WERI-Rb-1 (cell line): Measurements from ENCODE around the gene G3BP1.

Experiments
- DNase-seq: peaks from one replicate; pipeline ENCODE4 v3.0.0-alpha.2; 2020
- H3K27ac ChIP-seq: fragments of 250-450 bp; sonication (Bioruptor Pico); 2 replicates; pipeline ENCODE4 v1.5.1; 2020; ENCODE audit warnings: mild to moderate bottlenecking, moderate library complexity
- H3K27me3 ChIP-seq: fragments of 250-450 bp; sonication (Bioruptor Pico); 2 replicates; pipeline ENCODE4 v1.5.1; 2021; ENCODE audit warnings: mild to moderate bottlenecking, low read depth, moderate library complexity; ENCODE audit not compliant: insufficient read depth, severe bottlenecking
- H3K36me3 ChIP-seq: fragments of 250-450 bp; sonication (Bioruptor Pico); 2 replicates; pipeline ENCODE4 v1.5.1; 2020; ENCODE audit warnings: mild to moderate bottlenecking, moderate library complexity
- H3K4me3 ChIP-seq: 2 replicates; pipeline ENCODE4 v1.5.1; 2011; ENCODE audit warnings: low read depth, mild to moderate bottlenecking, control low read depth, low read length
- H3K9me3 ChIP-seq: fragments of 250-450 bp; sonication (Bioruptor Pico); 2 replicates; pipeline ENCODE4 v1.5.1; 2021; ENCODE audit warnings: mild to moderate bottlenecking, moderate library complexity; ENCODE audit not compliant: severe bottlenecking
- CTCF ChIP-seq: IDR thresholded peaks from 2 replicates; pipeline ENCODE4 v1.5.1; 2011; ENCODE audit warnings: low read depth, mild to moderate bottlenecking, control low read depth, inconsistent platforms, low read length

Gene G3BP1

GRCh38 chr5:151812757-151813309, 41.1 kb downstream of the G3BP1 start:
- DNase-seq, result no peak
- Histone ChIP-seq H3K9me3 (no peaks in the 10 kb centered on the region), H3K27ac (no peak overlapping the region), H3K27me3 (no peaks in the 10 kb centered on the region), H3K36me3 (peaks cover 55% of the 10 kb centered on the region), H3K4me3 (no peak overlapping the region)
- no peak for TF ChIP-seq CTCF

GRCh38 chr5:151815051-151815450, 43.3 kb downstream of the G3BP1 start:
- TF ChIP-seq CTCF, result no peak
- Histone ChIP-seq H3K27me3 (no peaks in the 10 kb centered on the region), H3K27ac (no peak overlapping the region), H3K4me3 (no peak overlapping the region), H3K36me3 (peaks cover 35% of the 10 kb centered on the region), H3K9me3 (no peaks in the 10 kb centered on the region)
- no peak for DNase-seq

- no peak overlapping the region for H3K27ac ChIP-seq
- peaks cover 3% of the 10 kb centered on the region; the same call in 1 of the 2 replicates for H3K36me3 ChIP-seq
- no peak for TF ChIP-seq CTCF
- H3K27me3 ChIP-seq, result no peaks in the 10 kb centered on the region
- no peak overlapping the region for H3K4me3 ChIP-seq
- H3K9me3 ChIP-seq, result no peaks in the 10 kb centered on the region
- no peak for DNase-seq
These were observed 48.1 kb downstream of the G3BP1 start for GRCh38 chr5:151819830-151820229.

GRCh38 chr5:151820271-151820670, 48.5 kb downstream of the G3BP1 start:
- H3K36me3 ChIP-seq, result peaks cover 6% of the 10 kb centered on the region
- TF ChIP-seq CTCF, result no peak
- H3K27ac ChIP-seq, result no peak overlapping the region

GRCh38 chr5:151820903-151821302, 49.1 kb downstream of the G3BP1 start:
- no peak for TF ChIP-seq CTCF
- H3K36me3 ChIP-seq, result peaks cover 6% of the 10 kb centered on the region
- H3K27ac ChIP-seq, result no peak overlapping the region
- DNase-seq, result no peak
- no peaks in the 10 kb centered on the region for H3K9me3 ChIP-seq
- H3K4me3 ChIP-seq, result no peak overlapping the region
- H3K27me3 ChIP-seq, result no peaks in the 10 kb centered on the region

More at GRCh38 chr5:151820271-151820670, 48.5 kb downstream of the G3BP1 start:
- Histone ChIP-seq H3K4me3 (no peak overlapping the region), H3K27me3 (no peaks in the 10 kb centered on the region), H3K9me3 (no peaks in the 10 kb centered on the region)
- DNase-seq, result no peak

GRCh38 chr5:151822141-151822540, 50.4 kb downstream of the G3BP1 start:
- Histone ChIP-seq H3K4me3 (no peak overlapping the region), H3K36me3 (peaks cover 6% of the 10 kb centered on the region), H3K9me3 (no peaks in the 10 kb centered on the region), H3K27me3 (no peaks in the 10 kb centered on the region), H3K27ac (no peak overlapping the region)
- no peak for DNase-seq
- TF ChIP-seq CTCF, result no peak
